H1 (cell line): ENCODE data around the gene CD180. TPM values are rescaled to one million over a fixed set of nuclear protein-coding genes. Genes with fewer than 3 reads are reported as not detected.

ENCODE experiments used
- BCL11A ChIP-seq, 2 experiments: IDR thresholded peaks; one replicate each; pipeline ENCODE4 v1.6.1; 2011; ENCODE audit warnings: low read depth in 2 of 2, low read length in 2 of 2, mild to moderate bottlenecking in 2 of 2
- CBX8 ChIP-seq: fragments of 300-800, 300-1000 bp; sonication (generic); IDR thresholded peaks from 2 replicates; pipeline ENCODE4 v1.7.1; 2016; ENCODE audit warnings: low read depth, low read length, borderline replicate concordance
- CHD7 ChIP-seq: fragments of 300-600 bp; sonication (generic); IDR thresholded peaks from 2 replicates; pipeline ENCODE4 v1.7.1; 2012; ENCODE audit warnings: low read length, moderate library complexity, mild to moderate bottlenecking, inconsistent platforms; ENCODE audit not compliant: insufficient replicate concordance
- CREB1 ChIP-seq: IDR thresholded peaks from 2 replicates; pipeline ENCODE4 v1.6.1; 2012; ENCODE audit warnings: inconsistent platforms
- FOSL1 ChIP-seq: IDR thresholded peaks from 2 replicates; pipeline ENCODE4 v1.6.1; 2011; ENCODE audit warnings: mild to moderate bottlenecking, low read depth, low read length, moderate library complexity; ENCODE audit not compliant: insufficient read depth
- GTF2F1 ChIP-seq: IDR thresholded peaks from 2 replicates; pipeline ENCODE4 v1.6.1; 2012; ENCODE audit warnings: low read depth, low read length, improper control_type of control experiment, borderline replicate concordance
- KDM5A ChIP-seq: fragments of 200-600 bp; IDR thresholded peaks from 2 replicates; pipeline ENCODE4 v1.7.1; 2012; ENCODE audit warnings: mild to moderate bottlenecking, low read length, inconsistent platforms, mixed read lengths
- PHF8 ChIP-seq: fragments of 200-600 bp; sonication (generic); conservative IDR thresholded peaks from 2 replicates; pipeline ENCODE4 v1.7.1; 2012; ENCODE audit warnings: low read depth, mild to moderate bottlenecking, inconsistent platforms, low read length, moderate library complexity
- RBBP5 ChIP-seq: IDR thresholded peaks from 2 replicates; pipeline ENCODE4 v1.7.1; 2012; ENCODE audit warnings: low read depth, mild to moderate bottlenecking, inconsistent platforms, low read length, moderate library complexity, borderline replicate concordance
- SIRT6 ChIP-seq: IDR thresholded peaks from one replicate; pipeline ENCODE4 v1.7.1; 2012; ENCODE audit warnings: low read length, inconsistent platforms
- SP4 ChIP-seq: IDR thresholded peaks from 2 replicates; pipeline ENCODE4 v1.6.1; 2012; ENCODE audit warnings: low read length, inconsistent platforms
- polyA plus RNA-seq, 7 experiments: library from polyadenylated mRNA; depleted of rRNA in 3 of 7; stranded (reverse) in 5 of 7; unstranded in 2 of 7; fragments of >200 nt in 5 of 7; fragments of 200-250 nt in 2 of 7; gene quantifications; 1 replicate in 5 of 7; 2 replicates in 1 of 7; 4 replicates in 1 of 7; pipeline versions ENCODE4 v1.2.1 to v1.2.3, GENCODE V29; 2011 to 2013; ENCODE audit warnings: missing spikeins in 2 of 7, mixed read lengths in 2 of 7
- total RNA-seq: library from RNA; stranded (reverse); fragmentation: NEBNext Ultra II Directional; extraction: Animal tissue kit (Norgen Biotek cat#: 25700); gene quantifications from 2 replicates; pipeline ENCODE4 v1.2.1, GENCODE V29; 2021

CD180 gene
- total and polyA plus RNA-seq, 2 of the 8 experiments (the other 6 are each of a cell fraction or from before 2014, with no cell fraction given): not detected

DNA sequence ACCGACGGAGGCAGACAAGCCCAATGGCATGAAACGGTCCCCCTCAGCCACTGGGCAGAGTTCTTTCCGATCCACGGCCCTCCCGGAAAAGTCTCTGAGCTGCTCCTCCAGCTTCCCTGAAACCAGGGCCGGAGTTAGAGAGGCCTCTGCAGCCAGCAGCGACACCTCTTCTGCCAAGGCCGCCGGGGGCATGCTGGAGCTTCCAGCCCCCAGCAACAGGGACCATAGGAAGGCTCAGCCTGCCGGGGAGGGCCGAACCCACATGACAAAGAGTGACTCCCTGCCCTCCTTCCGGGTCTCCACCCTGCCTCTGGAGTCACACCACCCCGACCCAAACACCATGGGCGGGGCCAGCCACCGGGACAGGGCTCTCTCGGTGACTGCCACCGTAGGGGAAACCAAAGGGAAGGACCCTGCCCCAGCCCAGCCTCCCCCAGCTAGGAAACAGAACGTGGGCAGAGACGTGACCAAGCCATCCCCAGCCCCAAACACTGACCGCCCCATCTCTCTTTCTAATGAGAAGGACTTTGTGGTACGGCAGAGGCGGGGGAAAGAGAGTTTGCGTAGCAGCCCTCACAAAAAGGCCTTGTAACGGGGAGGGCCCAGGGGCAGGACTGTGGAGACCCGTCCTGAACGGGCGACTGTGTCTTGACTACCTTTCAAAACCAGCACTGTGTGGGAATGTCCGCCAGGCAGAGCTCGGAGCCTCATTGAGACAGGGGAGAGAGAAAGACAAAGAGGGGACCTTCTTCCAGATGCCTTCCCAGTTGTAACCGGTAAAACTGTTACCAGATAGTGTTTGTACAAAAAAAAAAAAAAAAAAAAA is 29.9 kb downstream of the CD180 start (continued):
- no peak for TF ChIP-seq KDM5A
- TF ChIP-seq GTF2F1: no peak
- no peak for TF ChIP-seq CBX8
- no peak for TF ChIP-seq BCL11A (IDR thresholded peaks at IDR 0.05; ENCODE audit: low read depth in 2 of 2, low read length in 2 of 2)
- TF ChIP-seq FOSL1: no peak
- TF ChIP-seq PHF8: peak; percentile 49; the same call in 1 of the 2 replicates
- TF ChIP-seq RBBP5: peak; percentile 82; the same call in 1 of the 2 replicates
- no peak for TF ChIP-seq SIRT6
- TF ChIP-seq CHD7: no peak
- TF ChIP-seq SP4: no peak
- TF ChIP-seq CREB1: no peak
